Stimulated activated CD4-positive, alpha-beta T cell treated with anti-CD3 and anti-CD28 coated beads, Interleukin-1b, Interleukin-23, amount 100 ng/mL, for 4 hours (primary cell): ENCODE data around the gene ZNF618.

Source experiments
- DNase-seq, 2 donors: peaks; one replicate each; pipeline ENCODE4 v3.0.0-alpha.2; 2020; ENCODE audit warnings: low read depth in 2 of 2

Gene ZNF618

GRCh38 chr9:113957351-113957750 is 81.2 kb downstream of the ZNF618 start:
- DNase-seq, result no peak

- DNase-seq, result no peak
Measured at GRCh38 chr9:113957821-113958341, 81.8 kb downstream of the ZNF618 start.

- DNase-seq, result no peak
Measured at GRCh38 chr9:113958556-113958955, 82.4 kb downstream of the ZNF618 start.

- DNase-seq, result no peak
Measured at GRCh38 chr9:113960768-113961167, 84.7 kb downstream of the ZNF618 start.

GRCh38 chr9:113962396-113962795 is 86.3 kb downstream of the ZNF618 start:
- no peak for DNase-seq

GRCh38 chr9:113963017-113963620 is 87.0 kb downstream of the ZNF618 start:
- DNase-seq, result no peak

- DNase-seq, result no peak
Measured at GRCh38 chr9:113963696-113964494, 87.8 kb downstream of the ZNF618 start.

- DNase-seq, result no peak
Measured at GRCh38 chr9:113964495-113965170, 88.5 kb downstream of the ZNF618 start.

GRCh38 chr9:113966394-113966793 is 90.3 kb downstream of the ZNF618 start:
- DNase-seq, result no peak

- no peak for DNase-seq
Measured at GRCh38 chr9:113967380-113967779, 91.3 kb downstream of the ZNF618 start.

GRCh38 chr9:113969343-113969742 is 93.2 kb downstream of the ZNF618 start:
- DNase-seq, result no peak

- DNase-seq, result no peak
Measured at GRCh38 chr9:113973226-113973625, 97.1 kb downstream of the ZNF618 start.

- DNase-seq, result no peak
Measured at GRCh38 chr9:113973963-113974413, 97.9 kb downstream of the ZNF618 start.

GRCh38 chr9:113976915-113977314 is 100.8 kb downstream of the ZNF618 start:
- no peak for DNase-seq

GRCh38 chr9:113978725-113979342 is 102.7 kb downstream of the ZNF618 start:
- no peak for DNase-seq

GRCh38 chr9:113979343-113980127 is 103.4 kb downstream of the ZNF618 start:
- no peak for DNase-seq

GRCh38 chr9:113984639-113985380 is 108.7 kb downstream of the ZNF618 start:
- no peak for DNase-seq

- no peak for DNase-seq
Measured at GRCh38 chr9:113985968-113986585, 110.0 kb downstream of the ZNF618 start.

- DNase-seq, result no peak
Measured at GRCh38 chr9:113986931-113987330, 110.8 kb downstream of the ZNF618 start.

- no peak for DNase-seq
Measured at GRCh38 chr9:113987526-113987925, 111.4 kb downstream of the ZNF618 start.
